Skin of body (tissue), 1 donor: ENCODE data around the gene LPAR4. TPM values are rescaled to one million over a fixed set of nuclear protein-coding genes. Genes with fewer than 3 reads are reported as not detected.

Experiments
- total RNA-seq: library from RNA; depleted of rRNA; stranded (reverse); fragments of >200 nt; gene quantifications from one replicate; pipeline ENCODE4 v1.2.3, GENCODE V29; 2014

The LPAR4 gene
- total RNA-seq, 1 donor from 2014 or later, result 8.0 TPM

Other genes starting within 250 kb of the LPAR4 start
- 0.59 TPM for gene RTL3, start 88.4 kb upstream of the LPAR4 start, total RNA-seq
- 1.3 TPM for gene P2RY10, start 197.7 kb downstream of the LPAR4 start, total RNA-seq